SK-N-MC (cell line): ENCODE data around the gene FIBCD1.

Source experiments
- DNase-seq: peaks from one replicate; pipeline ENCODE4 v3.0.0-alpha.2; 2011; ENCODE audit warnings: low read depth, low spot score
- H3K27ac ChIP-seq: fragments of 200-600 bp; sonication (generic); 2 replicates; pipeline ENCODE4 v1.5.1; 2016; ENCODE audit warnings: mixed run types
- H3K36me3 ChIP-seq: fragments of 200-600 bp; sonication (generic); 2 replicates; pipeline ENCODE4 v1.6.1; 2017; ENCODE audit warnings: antibody characterized with exemption, low read length, mixed read lengths; ENCODE audit not compliant: insufficient read depth
- H3K4me3 ChIP-seq: fragments of 200-600 bp; sonication (generic); 2 replicates; pipeline ENCODE4 v1.5.1; 2016
- H3K9ac ChIP-seq: fragments of 200-600 bp; sonication (generic); 2 replicates; pipeline ENCODE4 v1.8.0; 2017; ENCODE audit warnings: mixed run types, mixed read lengths; ENCODE audit not compliant: insufficient read length
- H3K9me3 ChIP-seq: fragments of 200-600 bp; sonication (generic); 2 replicates; pipeline ENCODE4 v1.6.1; 2017; ENCODE audit warnings: low read depth, mild to moderate bottlenecking, antibody characterized with exemption, low read length, moderate library complexity, mixed read lengths
- EZH2 ChIP-seq: fragments of 200-600 bp; sonication (generic); IDR thresholded peaks from one replicate; pipeline ENCODE4 v1.6.1; 2017; ENCODE audit warnings: antibody characterized with exemption
- FOXP2 ChIP-seq: optimal IDR thresholded peaks from 2 replicates; pipeline ENCODE3; 2011; ENCODE audit warnings: mild to moderate bottlenecking, moderate library complexity; ENCODE audit not compliant: insufficient read depth; ENCODE audit errors: extremely low read length, control extremely low read depth
- POLR2AphosphoS5 ChIP-seq: IDR thresholded peaks from 2 replicates; pipeline ENCODE4 v1.6.1; 2012; ENCODE audit warnings: mild to moderate bottlenecking, low read depth, low read length, borderline replicate concordance

Gene FIBCD1

DNA sequence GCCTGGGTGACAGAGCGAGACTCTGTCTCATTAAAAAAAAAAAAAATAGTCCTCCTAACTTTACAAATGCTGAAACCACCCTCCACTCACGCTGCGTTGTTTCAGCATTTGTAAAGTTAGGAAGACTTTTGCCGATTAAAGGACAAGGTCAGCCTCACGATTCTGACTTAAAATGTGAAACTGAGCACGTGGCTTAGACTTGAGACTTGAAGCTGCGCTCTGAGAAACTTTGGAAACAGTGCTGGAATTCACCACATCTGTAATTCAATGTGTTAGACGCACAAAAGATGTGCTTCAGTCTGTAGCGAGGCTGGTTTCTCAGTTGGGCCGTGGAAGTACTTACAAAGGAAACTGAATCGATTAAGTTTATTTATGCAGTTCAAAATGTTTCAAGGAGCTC is 44.9 kb upstream of the FIBCD1 start:
- Histone ChIP-seq H3K9ac (no peak overlapping the region), H3K27ac (no peak overlapping the region), H3K4me3 (no peak overlapping the region), H3K9me3 (no peaks in the 10 kb centered on the region), H3K36me3 (no peaks in the 10 kb centered on the region)
- no peak for DNase-seq
- TF ChIP-seq EZH2 (no peak), FOXP2 (no peak), POLR2AphosphoS5 (no peak)

DNA sequence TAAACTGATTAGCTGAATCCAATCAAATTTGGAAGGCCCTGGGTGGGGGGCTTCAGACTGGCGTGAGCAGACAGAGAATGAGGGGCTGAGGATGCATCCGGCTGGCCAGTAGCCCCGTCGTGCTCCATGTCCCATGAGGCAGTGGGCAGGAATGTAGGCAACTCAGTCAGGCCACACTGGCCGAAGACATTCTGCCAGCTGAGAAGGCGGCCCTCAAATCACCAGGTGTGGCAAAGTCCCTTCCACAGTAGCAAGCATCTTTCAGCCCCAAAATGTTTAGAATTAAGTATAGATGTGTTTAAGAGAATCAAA is 44.3 kb upstream of the FIBCD1 start:
- H3K9me3 ChIP-seq = no peaks in the 10 kb centered on the region
- DNase-seq = no peak
- H3K27ac ChIP-seq = no peak overlapping the region
- H3K4me3 ChIP-seq = no peak overlapping the region
- no peak for TF ChIP-seq EZH2
- no peaks in the 10 kb centered on the region for H3K36me3 ChIP-seq
- H3K9ac ChIP-seq = no peak overlapping the region

GRCh38 chr9:130982636-130983358 is 43.8 kb upstream of the FIBCD1 start:
- Histone ChIP-seq H3K36me3 (no peaks in the 10 kb centered on the region), H3K27ac (no peak overlapping the region), H3K9ac (no peak overlapping the region), H3K9me3 (no peaks in the 10 kb centered on the region), H3K4me3 (no peak overlapping the region)
- DNase-seq = no peak
- TF ChIP-seq EZH2 (no peak), FOXP2 (no peak), POLR2AphosphoS5 (no peak)

DNA sequence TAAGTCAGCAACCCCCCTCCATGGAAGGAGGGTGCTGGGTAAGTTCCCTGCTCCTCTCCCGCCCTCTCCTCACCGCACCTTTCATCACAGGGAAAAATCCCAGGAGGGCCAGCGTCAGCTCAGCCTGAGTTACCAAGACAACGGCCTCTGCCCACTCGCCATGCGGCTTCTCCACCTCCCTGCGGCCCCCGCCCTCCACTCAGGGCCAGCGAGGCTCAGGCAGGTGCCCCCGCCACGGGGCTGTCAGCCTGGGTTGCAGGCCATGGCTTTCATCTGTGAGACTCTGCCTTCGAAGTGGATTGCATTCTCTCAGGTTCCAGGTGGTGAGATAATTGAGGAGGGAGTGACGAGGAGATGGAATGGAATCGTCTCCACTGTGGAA is 42.7 kb upstream of the FIBCD1 start:
- no peak for DNase-seq
- Histone ChIP-seq H3K27ac (no peak overlapping the region), H3K9me3 (no peaks in the 10 kb centered on the region), H3K4me3 (no peak overlapping the region), H3K9ac (no peak overlapping the region), H3K36me3 (no peaks in the 10 kb centered on the region)
- TF ChIP-seq EZH2 = no peak
- TF ChIP-seq POLR2AphosphoS5 = no peak
- no peak for TF ChIP-seq FOXP2

- Histone ChIP-seq H3K27ac (no peak overlapping the region), H3K4me3 (no peak overlapping the region), H3K9me3 (no peaks in the 10 kb centered on the region), H3K9ac (no peak overlapping the region), H3K36me3 (no peaks in the 10 kb centered on the region)
- no peak for DNase-seq
- TF ChIP-seq FOXP2 (no peak), EZH2 (no peak), POLR2AphosphoS5 (no peak)
Observed at GRCh38 chr9:130981002-130981755, 42.1 kb upstream of the FIBCD1 start.

DNA sequence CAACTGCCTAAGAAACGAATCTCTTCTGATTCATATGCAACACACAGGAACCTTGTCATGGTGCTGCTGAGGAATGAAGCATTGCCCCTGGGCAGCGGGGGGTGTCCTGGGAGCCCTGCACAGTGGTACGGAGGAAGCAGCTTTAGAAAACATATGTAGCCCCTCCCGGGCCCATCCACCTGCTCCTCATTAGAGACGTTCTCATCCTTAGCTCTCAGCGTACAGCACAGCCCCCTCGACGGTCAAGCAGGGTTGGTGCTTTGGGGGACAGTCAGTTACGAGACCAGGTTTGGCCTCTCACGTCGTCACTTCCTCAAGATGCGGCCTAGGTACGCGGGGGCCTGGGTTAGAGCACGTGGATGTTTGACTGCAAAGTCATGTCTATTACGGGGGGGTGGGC is 41.5 kb upstream of the FIBCD1 start:
- no peak overlapping the region for H3K27ac ChIP-seq
- H3K9ac ChIP-seq = no peak overlapping the region
- no peaks in the 10 kb centered on the region for H3K9me3 ChIP-seq
- no peaks in the 10 kb centered on the region for H3K36me3 ChIP-seq
- no peak for DNase-seq
- H3K4me3 ChIP-seq = no peak overlapping the region
- no peak for TF ChIP-seq FOXP2
- no peak for TF ChIP-seq EZH2
- TF ChIP-seq POLR2AphosphoS5 = no peak

GRCh38 chr9:130979591-130980385 is 40.7 kb upstream of the FIBCD1 start:
- no peak overlapping the region for H3K27ac ChIP-seq
- H3K9me3 ChIP-seq = no peaks in the 10 kb centered on the region
- H3K4me3 ChIP-seq = no peak overlapping the region
- no peaks in the 10 kb centered on the region for H3K36me3 ChIP-seq
- no peak overlapping the region for H3K9ac ChIP-seq
- no peak for DNase-seq
- TF ChIP-seq EZH2 (no peak), POLR2AphosphoS5 (no peak), FOXP2 (no peak)

DNA sequence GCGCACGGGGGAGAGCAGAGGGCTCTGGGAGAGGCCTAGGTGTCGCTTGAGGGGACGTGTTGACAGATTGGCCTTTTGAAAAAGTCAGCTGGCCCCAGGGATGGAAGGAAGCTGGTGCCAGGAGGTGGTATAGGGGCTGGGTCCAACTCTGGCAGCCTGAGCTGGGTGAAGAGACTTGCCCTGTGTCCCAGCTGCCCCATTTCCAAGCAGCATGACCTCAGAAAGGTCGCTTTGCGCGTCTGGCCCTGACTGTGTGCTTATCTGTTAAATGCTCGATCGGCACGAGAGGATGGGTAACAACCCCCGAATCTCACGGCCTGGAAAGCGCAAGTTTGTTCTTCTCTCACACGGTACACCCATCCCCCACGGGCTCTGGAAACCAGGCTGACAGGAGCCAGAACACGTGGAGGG is 38.8 kb upstream of the FIBCD1 start:
- Histone ChIP-seq H3K36me3 (no peaks in the 10 kb centered on the region), H3K9ac (no peak overlapping the region), H3K27ac (no peak overlapping the region), H3K4me3 (no peak overlapping the region), H3K9me3 (no peaks in the 10 kb centered on the region)
- DNase-seq = no peak
- no peak for TF ChIP-seq POLR2AphosphoS5
